Measurements from ENCODE around the gene RAB40C.

RAB40C gene

DNA sequence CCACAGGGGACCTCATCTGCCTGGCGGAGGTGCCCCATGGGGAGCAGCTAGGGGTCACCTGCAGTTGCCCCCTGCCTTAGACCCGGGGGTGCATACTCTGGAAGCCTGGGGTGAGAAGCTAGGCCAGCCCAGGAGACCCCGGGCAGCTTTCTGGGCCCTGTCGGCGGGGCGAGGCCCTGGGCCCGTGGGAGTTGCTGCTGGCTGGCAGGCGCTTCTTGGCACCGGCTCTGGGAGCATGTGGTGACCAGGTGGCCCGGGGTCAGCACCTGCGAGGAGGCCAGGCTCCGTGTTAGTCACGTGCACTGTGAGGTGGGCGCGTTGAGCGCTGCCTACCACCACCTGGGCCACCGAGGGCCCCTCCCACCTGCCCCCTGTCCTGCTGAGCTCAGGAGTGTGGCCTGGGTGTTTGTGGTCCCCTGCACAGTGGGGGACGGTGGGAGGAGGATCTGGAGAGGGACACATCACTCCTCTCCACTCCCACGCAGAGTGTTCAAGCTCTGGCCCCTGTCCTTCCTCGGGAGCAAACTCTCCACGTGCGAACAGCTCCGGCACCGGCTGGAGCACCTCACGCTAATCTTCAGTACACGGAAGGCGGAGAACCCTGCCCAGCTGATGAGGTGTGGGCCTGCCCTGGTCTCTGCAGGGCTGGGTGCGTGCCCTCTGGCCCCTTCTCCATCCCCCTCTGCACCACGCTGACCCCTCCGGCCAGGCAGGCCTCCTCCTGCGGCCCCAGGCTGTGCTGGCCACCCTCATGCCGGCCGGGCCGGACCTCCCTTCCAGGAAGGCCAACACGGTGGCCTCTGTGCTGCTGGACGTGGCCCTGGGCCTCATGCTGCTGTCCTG, 14.3 kb upstream of the RAB40C start:
- no peak for DNase-seq

DNA sequence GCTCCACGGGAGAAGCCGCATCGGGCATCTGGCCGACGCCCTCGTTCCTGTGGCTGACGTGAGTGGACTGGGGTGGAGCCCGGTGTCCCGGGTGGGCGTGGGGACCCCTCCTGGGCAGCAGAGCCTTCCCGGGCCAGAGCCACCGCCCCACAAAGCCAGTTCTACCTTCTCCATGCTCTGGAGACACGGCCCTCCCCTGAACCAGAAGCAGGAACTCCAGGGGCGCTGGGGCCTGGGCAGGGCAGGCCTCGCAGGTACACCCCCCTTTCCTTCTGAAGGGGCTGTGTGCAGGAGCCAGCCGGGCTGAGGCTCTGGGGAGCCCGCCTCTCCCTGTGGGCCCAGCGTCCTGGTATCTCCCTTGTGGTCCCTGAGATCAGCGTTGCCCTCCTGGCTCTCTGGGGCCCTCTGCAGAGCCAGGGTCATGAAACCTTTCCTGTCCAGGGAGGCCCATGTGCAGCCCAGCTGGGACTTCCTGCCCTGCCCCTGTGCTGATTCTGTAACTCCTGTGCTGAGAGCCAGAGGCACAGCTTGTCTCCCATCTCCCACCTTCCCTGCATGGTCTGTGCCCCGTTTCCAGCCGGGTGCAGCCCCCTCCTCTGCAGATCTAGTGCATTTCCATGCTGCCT, 13.6 kb upstream of the RAB40C start:
- DNase-seq: no peak

DNA sequence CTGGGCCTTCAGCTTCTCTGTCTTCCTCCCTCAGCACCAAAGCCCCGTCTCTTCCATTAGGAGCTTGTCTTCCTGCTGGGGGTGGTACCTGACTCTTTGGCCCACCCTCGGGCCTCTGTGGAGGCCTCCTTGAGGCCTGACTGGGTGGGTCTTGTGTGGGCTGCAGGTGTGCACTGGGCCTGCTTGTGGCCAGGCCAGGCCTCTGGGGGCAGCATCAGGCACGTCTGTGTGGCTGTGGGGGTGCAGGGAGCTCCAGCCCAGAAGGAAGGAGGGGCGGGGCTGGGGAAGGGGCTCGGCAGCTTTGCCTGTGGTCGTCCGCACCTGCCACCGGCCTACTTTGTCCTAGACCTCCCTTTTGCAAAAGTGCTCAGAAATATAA, 13.1 kb upstream of the RAB40C start:
- no peak for DNase-seq

DNA sequence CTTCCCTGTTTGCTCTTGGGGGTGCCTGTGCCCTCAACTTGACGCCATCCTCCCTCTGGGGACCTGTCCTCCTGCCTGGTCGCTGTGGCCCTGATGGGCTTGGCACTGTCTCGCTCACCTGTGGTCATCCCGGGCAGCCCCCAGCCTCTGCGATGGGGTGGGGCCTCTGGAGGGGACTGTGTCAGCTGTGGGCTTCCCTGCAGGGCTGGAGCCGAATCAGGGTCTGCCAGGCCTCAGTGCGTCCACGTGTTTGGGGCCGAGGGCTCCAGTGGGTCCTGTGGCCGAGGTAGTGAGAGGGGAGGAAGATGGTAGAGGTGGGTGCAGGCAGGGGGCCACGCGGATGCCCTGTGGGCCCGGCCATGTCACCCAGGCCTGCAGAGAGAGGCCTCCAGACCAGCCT, 12.1 kb upstream of the RAB40C start:
- DNase-seq: no peak

DNA sequence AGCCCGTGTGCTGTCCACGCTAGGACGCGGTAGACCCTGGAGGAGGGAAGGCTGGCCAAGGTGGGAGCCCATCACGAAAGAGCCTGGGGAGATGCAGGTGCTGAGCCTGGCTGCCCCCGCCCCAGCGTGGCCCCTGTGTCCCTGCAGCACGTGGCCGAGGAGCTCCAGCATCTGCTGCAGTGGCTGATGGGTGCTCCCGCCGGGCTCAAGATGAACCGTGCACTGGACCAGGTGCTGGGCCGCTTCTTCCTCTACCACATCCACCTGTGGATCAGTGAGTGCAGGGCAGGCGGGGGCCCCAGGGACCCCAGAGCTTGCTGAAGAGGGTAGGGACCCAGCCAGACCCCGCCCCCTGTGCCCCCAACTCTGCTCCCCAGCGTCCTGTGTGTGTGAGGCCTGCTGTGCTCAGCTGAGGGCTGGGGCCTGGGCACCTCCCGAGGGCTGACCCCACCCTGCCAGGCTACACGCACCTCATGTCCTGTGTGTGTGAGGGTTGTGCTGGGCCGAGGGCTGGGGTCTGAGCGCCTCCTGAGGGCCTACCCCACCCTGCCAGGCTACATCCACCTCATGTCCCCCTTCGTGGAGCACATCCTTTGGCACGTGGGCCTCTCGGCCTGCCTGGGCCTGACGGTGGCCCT, 11.5 kb upstream of the RAB40C start:
- DNase-seq: no peak

DNA sequence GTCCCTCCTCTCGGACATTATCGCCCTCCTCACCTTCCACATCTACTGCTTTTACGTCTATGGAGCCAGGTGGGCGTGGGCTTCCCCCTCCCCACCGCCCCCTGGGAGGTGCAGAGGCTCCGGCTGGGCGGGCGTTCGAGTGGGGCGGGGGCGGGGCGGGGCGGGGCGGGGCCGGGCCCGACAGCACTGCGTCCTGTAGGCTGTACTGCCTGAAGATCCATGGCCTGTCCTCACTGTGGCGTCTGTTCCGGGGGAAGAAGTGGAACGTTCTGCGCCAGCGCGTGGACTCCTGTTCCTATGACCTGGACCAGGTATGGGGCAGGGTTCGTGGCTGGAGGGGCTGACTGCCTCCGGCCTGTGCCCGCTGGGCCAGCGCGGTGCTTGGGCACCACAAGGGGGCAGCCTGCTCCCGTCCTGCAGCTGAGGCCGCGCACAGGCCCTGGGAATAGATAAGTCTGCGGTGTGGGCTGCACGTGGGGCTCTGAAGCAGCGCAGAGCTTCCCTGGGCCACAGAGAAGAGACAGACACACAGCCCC, 10.9 kb upstream of the RAB40C start:
- peak; percentile 18 to 63 (median 42) for DNase-seq

DNA sequence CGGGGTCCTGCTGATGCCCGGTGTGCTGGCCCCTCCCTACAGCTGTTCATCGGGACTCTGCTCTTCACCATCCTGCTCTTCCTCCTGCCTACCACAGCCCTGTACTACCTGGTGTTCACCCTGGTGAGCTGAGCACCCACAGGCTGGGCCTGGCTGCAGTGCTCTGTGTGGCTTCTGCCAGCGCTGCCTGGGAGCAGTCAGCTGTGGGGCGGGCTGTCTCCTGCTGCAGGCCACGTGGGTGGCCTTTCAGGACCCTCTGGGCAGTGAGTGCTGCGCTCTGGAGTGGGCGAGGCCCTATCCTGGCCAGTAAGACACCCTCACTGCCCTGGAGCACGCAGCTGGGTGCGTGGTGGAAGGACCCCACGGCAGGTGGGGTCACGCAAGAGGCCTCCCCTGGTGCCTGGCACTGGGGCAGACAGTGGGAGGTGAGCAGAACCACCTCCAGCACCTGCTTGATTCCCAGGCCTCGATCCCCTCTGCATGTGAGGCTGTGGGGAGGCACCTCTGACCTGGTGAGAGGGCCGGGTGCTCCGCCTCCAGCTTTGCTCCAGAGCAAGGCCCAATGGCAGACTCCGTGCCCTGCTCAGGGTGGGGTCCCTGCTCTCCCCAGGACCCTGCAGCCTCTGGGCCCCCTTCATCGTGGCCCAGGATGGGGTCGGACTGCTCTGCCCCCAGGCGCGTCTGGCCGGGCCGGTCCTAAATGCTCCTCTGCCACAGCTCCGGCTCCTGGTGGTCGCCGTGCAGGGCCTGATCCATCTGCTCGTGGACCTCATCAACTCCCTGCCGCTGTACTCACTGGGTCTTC, 9.5 kb upstream of the RAB40C start:
- no peak for DNase-seq

DNA sequence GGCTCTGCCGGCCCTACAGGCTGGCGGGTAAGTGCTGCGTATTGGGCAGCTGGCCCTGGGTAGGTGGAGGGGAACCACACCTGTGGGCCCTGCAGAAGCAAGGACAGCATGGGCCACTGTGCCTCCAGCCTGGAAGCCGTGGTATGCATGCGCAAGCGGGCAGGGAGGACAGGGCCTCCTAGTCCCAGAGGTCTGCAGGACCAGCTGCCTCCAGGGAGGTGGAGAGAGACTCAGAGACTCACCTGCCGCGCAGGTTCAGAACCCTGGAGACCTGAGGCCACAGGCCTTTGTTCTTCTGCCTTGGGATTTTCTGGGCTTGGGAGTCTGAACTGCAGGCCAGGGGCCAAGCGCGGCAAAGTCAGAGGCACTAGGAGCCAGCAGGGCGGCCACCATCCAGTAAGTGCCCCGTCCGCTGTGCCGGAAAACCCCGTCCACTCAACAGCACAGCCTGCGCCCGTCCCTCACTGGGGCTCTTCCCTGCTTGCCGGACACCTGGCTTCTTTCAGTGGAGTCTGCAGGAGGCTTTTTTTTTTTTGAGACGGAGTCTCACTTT, 8.8 kb upstream of the RAB40C start:
- no peak for DNase-seq

DNA sequence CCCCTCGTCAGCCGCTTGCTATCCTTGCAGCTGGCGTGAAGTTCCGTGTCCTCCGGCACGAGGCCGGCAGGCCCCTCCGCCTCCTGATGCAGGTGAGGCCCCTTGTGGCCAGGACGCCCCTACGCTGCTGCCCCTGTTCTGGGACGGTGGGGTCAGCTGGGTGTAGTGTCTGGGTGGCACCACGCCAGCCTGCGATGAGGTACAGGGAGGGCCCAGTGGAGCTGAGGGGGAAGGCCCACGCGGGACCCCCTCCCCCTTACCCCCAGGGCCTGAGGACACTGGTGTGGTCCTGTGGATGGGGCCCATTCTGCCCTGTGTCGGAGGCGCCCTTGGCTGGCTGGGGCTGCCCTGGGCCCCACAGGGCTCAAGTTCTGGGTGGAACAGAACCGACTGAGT, 7.7 kb upstream of the RAB40C start:
- DNase-seq: no peak

DNA sequence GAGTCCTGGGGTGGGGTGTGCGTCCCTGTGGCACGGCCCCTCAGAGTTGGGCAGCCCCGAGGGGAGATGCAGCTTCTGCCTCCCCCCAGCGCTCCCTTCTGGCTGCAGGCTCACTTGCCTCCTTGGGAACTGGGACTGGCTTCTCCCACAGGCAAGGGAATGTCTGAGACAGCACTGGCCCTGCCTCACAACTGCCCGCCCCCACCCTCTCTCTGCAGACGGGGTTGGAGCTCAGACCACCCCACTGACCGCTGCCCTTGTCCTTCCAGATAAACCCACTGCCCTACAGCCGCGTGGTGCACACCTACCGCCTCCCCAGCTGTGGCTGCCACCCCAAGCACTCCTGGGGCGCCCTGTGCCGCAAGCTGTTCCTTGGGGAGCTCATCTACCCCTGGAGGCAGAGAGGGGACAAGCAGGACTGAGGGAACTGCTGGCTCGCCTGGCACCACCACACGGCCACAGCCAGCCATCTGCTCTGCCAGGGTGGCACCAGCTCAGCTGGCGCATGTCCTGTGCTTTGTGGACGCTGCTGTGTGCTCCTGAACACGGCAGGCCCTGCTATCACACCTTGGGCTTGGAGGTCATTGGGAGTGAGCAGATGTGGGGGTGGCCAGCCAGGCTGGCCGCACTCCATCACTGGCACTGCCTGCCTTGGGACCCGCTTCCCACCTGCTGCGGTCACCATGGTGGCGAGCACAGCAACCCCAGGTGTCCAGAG, 7.1 kb upstream of the RAB40C start:
- DNase-seq: no peak

DNA sequence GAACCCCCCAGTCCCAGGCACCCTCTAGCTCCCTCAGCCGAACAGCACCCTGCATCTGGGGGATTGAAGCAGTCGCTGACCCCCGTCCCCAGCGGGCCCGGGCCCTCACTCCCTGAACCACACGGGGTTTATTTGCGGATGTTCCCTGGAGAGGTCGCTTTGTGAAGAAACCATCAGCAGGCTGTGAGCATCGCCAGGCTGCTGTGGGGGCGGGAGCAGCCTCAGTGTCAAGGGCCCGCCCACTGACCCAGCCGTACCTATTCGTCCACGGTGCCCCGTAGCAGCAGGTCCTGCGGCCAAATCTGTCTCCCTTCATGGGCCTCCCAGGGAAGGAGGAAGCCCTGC, 6.4 kb upstream of the RAB40C start:
- DNase-seq: no peak

DNA sequence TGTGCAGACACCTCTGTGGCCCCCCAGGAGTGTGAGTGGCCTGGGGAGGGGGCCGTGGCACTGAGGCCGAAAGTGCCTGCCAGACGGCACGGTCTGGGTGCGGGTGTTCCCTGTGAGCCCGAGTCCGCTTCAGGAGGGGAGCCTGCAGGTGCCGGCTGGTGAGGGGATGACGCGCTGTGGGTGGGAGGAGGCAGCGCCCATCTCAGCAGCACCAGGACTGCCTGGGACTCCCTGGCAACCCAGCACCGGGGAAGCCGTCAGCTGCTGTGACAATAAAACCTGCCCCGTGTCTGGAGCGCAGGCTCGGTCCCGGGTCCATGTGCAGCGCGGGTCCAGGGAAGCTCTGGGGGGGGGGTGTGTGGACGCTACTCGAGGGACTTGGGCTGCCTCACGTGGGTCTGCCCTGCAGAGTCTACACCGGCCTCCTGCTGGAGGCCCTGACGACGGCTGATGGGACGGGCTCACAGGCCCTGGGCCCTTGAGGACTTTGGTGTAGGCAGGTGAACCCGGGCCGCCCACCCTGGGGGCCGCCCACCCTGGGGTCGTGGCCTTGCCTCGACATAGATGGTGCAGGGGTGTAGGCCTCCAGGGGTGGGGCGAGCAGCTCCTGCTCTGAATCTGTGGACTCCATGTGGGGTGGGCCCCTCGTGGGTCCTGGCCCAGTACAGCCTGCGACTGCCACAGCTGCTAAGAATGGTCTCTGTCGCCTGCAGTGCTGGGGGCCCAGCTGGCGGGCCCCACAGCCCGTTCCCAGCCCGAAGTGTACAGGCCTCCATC, 5.9 kb upstream of the RAB40C start:
- DNase-seq: no peak

DNA sequence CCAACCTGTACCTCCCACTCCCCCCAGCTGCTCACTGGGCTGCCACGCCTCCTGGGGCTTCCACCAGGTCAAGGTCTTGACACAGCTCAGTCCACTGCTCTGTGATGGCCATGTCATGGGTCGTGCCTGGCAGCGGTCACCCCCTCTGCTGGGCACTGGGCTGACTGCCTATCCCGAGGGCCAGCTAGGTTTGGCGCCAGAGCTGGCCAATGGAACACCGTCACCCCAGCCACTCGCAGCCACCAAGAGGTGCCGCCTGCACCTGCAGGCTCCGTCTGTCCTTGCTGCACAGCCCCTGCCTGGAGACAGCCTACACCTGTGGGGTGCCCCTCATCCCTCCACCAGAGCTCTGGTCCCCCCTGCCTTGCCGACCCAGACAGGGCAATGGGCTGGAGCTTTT, 4.5 kb upstream of the RAB40C start:
- DNase-seq: no peak

DNA sequence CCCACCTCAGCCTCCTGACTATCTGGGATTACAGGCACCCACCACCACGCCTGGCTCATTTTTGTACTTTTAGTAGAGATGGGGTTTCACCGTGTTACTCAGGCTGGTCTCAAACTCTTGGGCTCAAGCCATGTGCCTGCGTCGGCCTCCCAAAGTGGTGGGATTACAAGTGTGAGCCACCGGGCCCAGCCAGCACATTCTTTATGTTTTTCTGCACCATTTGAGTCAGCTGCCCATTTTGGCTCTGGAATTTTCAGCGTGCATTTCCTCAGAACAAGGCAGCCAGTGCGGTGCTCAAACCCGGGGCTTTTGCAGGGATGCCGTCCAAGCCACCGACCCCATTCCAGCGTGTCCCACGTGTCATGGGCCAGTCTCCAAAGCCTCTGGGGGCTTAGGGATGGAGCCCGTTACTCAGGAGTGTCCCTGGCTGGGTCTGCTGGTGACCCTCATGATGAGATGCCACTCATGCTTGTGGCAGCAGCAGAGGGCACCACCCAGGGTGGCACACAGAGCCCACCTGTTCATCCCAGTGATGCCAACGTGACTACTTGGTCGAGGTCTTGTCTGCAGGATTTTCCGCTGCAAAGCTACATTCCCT, 3.7 kb upstream of the RAB40C start:
- DNase-seq: no peak

DNA sequence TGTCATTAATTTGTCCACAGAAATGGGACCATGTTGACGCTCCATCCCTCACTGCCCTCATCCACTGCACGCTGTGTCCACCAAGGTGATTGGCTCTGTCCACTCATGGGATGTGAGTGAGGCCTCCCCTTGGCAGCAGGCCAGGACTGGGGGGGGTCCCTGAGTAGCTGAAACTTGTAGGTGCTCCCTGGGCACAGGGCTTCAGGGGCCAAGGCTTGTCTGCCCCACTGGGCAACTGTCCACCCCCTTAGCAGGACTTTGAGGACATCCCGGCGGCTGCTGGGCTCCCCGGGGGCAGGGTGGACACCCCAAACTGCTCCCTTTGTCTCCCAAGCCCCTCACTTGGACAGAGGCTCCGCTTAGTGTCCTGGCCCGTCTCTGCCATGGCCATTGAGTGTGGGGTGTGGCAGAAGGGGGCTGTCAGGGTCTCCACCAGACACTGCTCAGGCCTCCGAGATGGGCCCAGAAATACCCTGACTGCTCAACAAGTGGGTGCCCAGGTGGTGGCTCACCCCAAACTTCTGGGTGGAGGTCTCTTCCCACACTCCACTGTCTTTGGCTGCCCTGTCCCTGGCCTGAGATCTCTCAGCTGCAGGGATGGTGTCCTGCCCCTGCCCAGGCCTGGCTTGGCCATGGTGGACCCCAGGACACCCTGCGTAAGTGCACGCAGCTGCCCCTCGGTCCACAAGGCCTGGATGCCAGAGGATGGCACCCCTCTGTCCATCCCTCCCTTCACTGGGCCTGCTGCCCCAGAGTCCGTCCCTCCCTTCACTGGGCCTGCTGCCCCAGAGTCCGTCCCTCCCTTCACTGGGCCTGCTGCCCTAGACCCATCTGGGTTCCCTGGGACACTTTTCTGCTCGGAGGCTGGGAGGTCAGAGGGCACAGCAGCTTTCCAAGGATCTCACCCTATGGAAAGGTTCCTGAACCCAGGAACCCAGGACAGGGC, 2.9 kb upstream of the RAB40C start:
- DNase-seq: no peak

DNA sequence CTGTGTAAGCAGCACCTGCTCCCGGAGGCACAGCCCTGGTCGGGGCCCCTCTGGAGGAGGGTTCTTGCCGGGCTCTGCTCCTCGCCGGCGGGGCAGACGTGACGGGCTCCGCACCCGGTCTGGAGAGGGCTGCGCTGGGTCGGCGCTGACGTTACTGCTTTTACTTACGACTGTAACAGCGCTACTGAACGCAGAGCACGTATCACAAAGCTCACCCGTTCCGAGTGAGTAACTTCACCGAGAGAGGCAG, 1.3 kb upstream of the RAB40C start:
- peak in 2 of 6 experiments; percentile 60 to 62 for DNase-seq

DNA sequence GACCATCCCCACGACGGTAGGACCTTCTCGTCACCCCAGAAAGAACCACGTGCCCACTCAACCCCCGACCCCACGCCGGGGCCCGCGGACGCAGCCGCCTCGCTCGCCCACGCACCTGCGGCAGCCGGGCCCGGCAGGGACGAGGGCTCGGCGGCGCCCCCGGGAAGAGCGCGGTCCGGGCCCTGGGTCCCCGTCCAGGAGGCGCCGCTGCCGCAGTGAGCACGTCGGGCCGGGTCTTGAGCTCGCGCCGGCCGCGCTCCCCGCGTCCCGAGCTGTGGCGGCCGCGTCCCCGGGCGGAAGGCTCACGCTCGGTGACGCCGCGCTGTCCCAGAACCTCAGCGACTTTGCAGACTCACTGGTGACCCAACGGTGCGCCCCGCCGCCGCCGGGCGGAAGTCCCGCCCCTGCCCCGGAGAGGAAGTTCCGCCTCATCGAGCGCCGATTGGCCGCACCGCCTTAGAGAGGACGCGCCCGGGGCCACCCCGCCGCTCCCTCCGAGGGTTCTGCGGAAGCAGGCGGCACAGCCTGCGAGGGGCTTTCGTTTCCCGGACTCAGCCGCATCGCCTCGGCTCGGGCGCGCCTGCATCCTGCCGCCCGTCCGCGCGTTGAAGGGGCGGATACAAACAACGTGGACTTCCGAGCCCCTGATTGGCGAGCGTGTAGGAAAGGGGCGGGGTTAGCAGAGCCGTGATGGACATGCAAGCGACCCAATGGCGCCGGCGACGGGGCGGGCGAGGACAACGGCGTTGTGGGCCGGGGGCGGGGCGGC, 793 bp upstream of the RAB40C start:
- peak; percentile 96 to 100 (median 98) for DNase-seq

DNA sequence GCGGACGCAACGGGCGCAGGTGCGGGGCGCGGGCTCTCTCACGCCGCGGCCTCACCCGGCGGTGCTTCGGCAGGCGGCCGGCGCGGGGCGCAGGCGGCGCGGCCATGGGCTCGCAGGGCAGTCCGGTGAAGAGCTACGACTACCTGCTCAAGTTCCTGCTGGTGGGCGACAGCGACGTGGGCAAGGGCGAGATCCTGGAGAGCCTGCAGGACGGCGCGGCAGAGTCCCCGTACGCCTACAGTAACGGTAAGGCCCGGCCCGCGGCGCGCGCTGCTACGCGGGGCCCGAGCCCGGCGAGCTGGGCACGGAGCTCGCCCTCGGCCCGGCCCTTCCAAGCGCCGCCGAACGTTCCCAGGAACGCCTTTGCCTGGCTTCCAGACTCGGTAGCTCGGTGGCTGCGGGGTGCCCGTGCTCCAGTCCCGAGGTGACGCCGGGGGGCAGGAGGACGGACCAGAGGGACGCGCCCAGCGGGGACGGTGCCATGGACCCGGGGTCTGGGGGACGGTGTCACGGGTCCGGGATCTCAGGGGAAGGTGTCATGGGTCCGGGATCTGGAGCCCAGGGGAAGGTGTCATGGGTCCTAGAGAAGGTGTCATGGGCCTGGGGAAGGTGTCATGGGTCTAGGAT, 435 bp downstream of the RAB40C start:
- peak in 2 of 6 experiments; percentile 41 to 42 for DNase-seq

DNA sequence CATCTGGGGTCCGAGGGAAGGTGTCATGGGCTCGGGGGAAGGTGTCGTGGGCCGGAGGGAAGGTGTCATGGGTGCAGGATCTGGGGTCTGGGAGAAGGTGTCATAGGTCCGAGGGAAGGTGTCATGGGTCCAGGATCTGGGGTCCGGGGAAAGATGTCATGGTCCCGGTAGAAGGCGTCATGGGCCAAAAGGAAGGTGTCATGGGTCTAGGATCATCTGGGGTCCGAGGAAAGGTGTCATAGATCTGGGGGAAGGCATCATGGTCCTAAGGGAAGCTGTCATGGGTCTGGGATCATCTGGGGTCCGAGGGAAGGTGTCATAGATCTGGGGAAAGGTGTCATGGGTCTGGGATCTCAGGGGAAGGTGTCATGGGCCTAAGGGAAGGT, 942 bp downstream of the RAB40C start:
- DNase-seq: no peak
